HG03521 (cell line): ENCODE results near the gene EFCAB3.
"Not testable (repeated sequence)": the region's sequence is repeated elsewhere in the genome, so short reads cannot be mapped to it uniquely, and the experiment has no call there.

Experiments
- ATAC-seq: cut with Tn5 transposase; IDR thresholded peaks from one replicate; pipeline ENCODE4 v1.9.1; 2021; ENCODE audit warnings: mild to moderate bottlenecking, moderate library complexity; ENCODE audit not compliant: unreplicated experiment

Gene EFCAB3

DNA sequence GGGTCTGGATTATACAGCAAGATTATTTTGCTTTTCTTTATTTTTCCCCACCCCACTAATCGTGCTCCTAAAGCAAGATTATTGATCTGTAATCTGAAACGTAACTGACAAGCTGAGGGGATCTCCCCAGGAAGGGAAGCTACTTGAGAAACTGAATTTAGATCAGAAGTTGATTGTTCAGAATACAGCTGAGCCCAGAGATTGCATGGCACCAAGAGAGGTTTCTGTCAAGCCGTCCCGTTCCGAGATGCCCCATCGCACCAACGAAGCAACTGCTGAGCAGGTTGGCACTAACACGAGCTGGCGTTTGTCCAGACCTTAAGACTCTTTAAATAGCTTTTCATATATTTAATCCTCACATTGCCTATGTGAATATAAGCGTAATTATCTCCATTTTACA lies 78.1 kb downstream of the EFCAB3 start:
- not testable (repeated sequence) for ATAC-seq

DNA sequence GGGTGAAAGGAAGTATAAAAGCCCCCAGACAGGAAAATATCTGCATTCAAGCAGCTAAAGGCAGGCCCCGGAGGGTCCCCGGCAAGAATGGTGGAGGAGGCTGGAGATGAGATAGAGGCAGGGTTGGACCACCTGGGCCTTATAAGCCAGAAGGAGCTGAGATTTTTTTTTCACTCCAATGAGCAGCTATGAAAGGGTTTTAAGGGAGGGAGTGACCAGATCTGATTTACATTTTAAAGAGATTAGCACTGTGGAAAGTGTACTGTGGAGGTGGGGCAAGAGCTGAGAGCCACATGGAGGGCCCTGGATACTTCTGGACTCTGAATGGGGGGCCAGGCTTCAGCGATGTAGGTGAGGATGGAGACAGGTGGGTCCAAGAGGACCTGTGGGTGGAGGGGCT lies 84.1 kb downstream of the EFCAB3 start:
- ATAC-seq, result not testable (repeated sequence)

DNA sequence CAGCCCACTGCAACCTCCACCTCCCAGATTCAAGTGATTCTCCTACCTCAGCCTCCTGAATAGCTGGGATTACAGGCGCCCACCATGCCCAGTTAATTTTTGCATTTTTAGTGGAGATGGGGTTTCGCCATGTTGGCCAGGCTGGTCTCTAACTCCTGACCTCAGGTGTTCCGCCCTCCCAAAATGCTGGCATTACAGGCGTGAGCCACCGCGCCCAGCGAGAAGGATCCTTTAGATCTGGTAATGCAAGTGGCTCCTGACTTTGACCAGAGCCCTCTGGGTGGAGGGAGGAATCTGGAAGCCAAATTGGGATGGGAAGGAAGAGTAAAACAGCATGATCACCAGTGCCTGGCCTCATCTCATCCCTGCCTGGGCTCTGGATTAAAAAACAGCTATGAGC lies 84.9 kb downstream of the EFCAB3 start:
- not testable (repeated sequence) for ATAC-seq
